HG02763 (cell line): ENCODE results near the gene ARHGAP6.
A peak's percentile ranks its signal among the peaks of the same experiment; 100 is the strongest.

Experiments used
- ATAC-seq: cut with Tn5 transposase; IDR thresholded peaks from one replicate; pipeline ENCODE4 v1.9.1; 2021; ENCODE audit warnings: mild to moderate bottlenecking, moderate library complexity; ENCODE audit not compliant: unreplicated experiment

Gene ARHGAP6

GRCh38 chrX:11406109-11406765 is 259.5 kb downstream of the ARHGAP6 start:
- ATAC-seq, result no peak

GRCh38 chrX:11403631-11404030 is 262.1 kb downstream of the ARHGAP6 start:
- no peak for ATAC-seq

GRCh38 chrX:11401966-11402365 is 263.8 kb downstream of the ARHGAP6 start:
- no peak for ATAC-seq

GRCh38 chrX:11399489-11400094 is 266.1 kb downstream of the ARHGAP6 start:
- no peak for ATAC-seq

- ATAC-seq, result no peak
Observed at GRCh38 chrX:11398785-11399184, 266.9 kb downstream of the ARHGAP6 start.

- no peak for ATAC-seq
Observed at GRCh38 chrX:11398139-11398538, 267.6 kb downstream of the ARHGAP6 start.

GRCh38 chrX:11397680-11398079 is 268.0 kb downstream of the ARHGAP6 start:
- peak; percentile 84 for ATAC-seq

- no peak for ATAC-seq
Observed at GRCh38 chrX:11395859-11396258, 269.9 kb downstream of the ARHGAP6 start.

GRCh38 chrX:11393949-11394654 is 271.6 kb downstream of the ARHGAP6 start:
- no peak for ATAC-seq

- no peak for ATAC-seq
Observed at GRCh38 chrX:11386812-11387211, 278.9 kb downstream of the ARHGAP6 start.

GRCh38 chrX:11386001-11386523 is 279.7 kb downstream of the ARHGAP6 start:
- ATAC-seq, result no peak

- ATAC-seq, result no peak
Observed at GRCh38 chrX:11382930-11383329, 282.8 kb downstream of the ARHGAP6 start.

GRCh38 chrX:11381464-11381863 is 284.3 kb downstream of the ARHGAP6 start:
- peak; percentile 88 for ATAC-seq

GRCh38 chrX:11380187-11380844 is 285.4 kb downstream of the ARHGAP6 start:
- ATAC-seq, result no peak

- no peak for ATAC-seq
Observed at GRCh38 chrX:11376163-11376562, 289.6 kb downstream of the ARHGAP6 start.

- ATAC-seq, result no peak
Observed at GRCh38 chrX:11375614-11376119, 290.1 kb downstream of the ARHGAP6 start.

- no peak for ATAC-seq
Observed at GRCh38 chrX:11374570-11374969, 291.1 kb downstream of the ARHGAP6 start.

- ATAC-seq, result no peak
Observed at GRCh38 chrX:11371106-11371505, 294.6 kb downstream of the ARHGAP6 start.

GRCh38 chrX:11367609-11368430 is 297.9 kb downstream of the ARHGAP6 start:
- ATAC-seq, result no peak

GRCh38 chrX:11366998-11367595 is 298.6 kb downstream of the ARHGAP6 start:
- no peak for ATAC-seq
